NCI-H2029 treated with DMSO at 0.1 percent for 48 hours (cell line): ENCODE measurements around the gene AFMID.
"Not testable (repeated sequence)": the region's sequence is repeated elsewhere in the genome, so short reads cannot be mapped to it uniquely, and the experiment has no call there.

Experiments used
- DNase-seq: peaks from one replicate; lab custom pipeline; 2025; lab: John Stamatoyannopoulos, UW

AFMID gene

GRCh38 chr17:78223765-78224164 lies 36.6 kb downstream of the AFMID start:
- no peak for DNase-seq

- DNase-seq, result no peak
Observed at GRCh38 chr17:78224231-78225087, 37.3 kb downstream of the AFMID start.

- DNase-seq, result no peak
Observed at GRCh38 chr17:78225088-78225865, 38.1 kb downstream of the AFMID start.

GRCh38 chr17:78226055-78226758 lies 39.0 kb downstream of the AFMID start:
- DNase-seq, result no peak

- DNase-seq, result no peak
Observed at GRCh38 chr17:78226759-78227454, 39.7 kb downstream of the AFMID start.

- no peak for DNase-seq
Observed at GRCh38 chr17:78227455-78227916, 40.3 kb downstream of the AFMID start.

GRCh38 chr17:78228176-78228575 lies 41.0 kb downstream of the AFMID start:
- DNase-seq, result no peak

- no peak for DNase-seq
Observed at GRCh38 chr17:78230252-78230962, 43.2 kb downstream of the AFMID start.

- DNase-seq, result no peak
Observed at GRCh38 chr17:78230996-78231935, 44.1 kb downstream of the AFMID start, which contains the start of gene TMEM235. TMEM235 (plus strand) TSS chr17:78231631; CDS start chr17:78232024, 393 bp downstream.

- DNase-seq, result no peak
Observed at GRCh38 chr17:78231991-78232858, 45.1 kb downstream of the AFMID start.

GRCh38 chr17:78232859-78233173 lies 45.7 kb downstream of the AFMID start:
- no peak for DNase-seq

GRCh38 chr17:78233678-78234077 lies 46.5 kb downstream of the AFMID start:
- no peak for DNase-seq

GRCh38 chr17:78234261-78234865 lies 47.2 kb downstream of the AFMID start:
- DNase-seq, result no peak

GRCh38 chr17:78235022-78235421 lies 47.9 kb downstream of the AFMID start:
- not testable (repeated sequence) for DNase-seq

GRCh38 chr17:78235885-78236284 lies 48.7 kb downstream of the AFMID start:
- no peak for DNase-seq

GRCh38 chr17:78236362-78237127 lies 49.4 kb downstream of the AFMID start:
- DNase-seq, result no peak

GRCh38 chr17:78237401-78238012 lies 50.3 kb downstream of the AFMID start:
- no peak for DNase-seq
